A549 (cell line): ENCODE data around the gene CAMK2N2. TPM values are rescaled to one million over a fixed set of nuclear protein-coding genes. Genes with fewer than 3 reads are reported as not detected.

Experiments
- ATAC-seq, 2 experiments: fragments of 200-7000 bp in 1 of 2; fragments of >200 bp in 1 of 2; cut with Nextera tagmentation in 1 of 2; cut with Tn5 transposase in 1 of 2; 3 replicates each; pipeline versions ENCODE4 v1.8.0 to v1.9.1; 2018 to 2020; ENCODE audit warnings: mild to moderate bottlenecking in 1 of 2, moderate library complexity in 1 of 2
- CTCF ChIA-PET: fragments of 300-600 bp; sonication (Branson Sonifier 250); formaldehyde crosslinking; extraction: SDS; loops from one replicate; lab custom pipeline; 2021; ENCODE audit warnings: antibody characterized with exemption, inconsistent platforms; lab: Yijun Ruan, JAX
- POLR2A ChIA-PET: fragments of 350-600 bp; formaldehyde crosslinking; extraction: SDS; loops from one replicate; lab custom pipeline; 2021; ENCODE audit warnings: antibody characterized with exemption, inconsistent platforms; lab: Yijun Ruan, JAX
- DNase-seq, 2 experiments: peaks; one replicate each; pipeline versions ENCODE4 v3.0.0 to v3.0.0-alpha.2; 2011 to 2016; ENCODE audit warnings: low read depth in 1 of 2, low spot score in 1 of 2
- FAIRE-seq: peaks from 2 replicates; lab custom pipeline; 2011; peaks lifted over from hg19 to GRCh38; lab: Jason Lieb, UNC
- H3K27ac ChIP-seq, 2 experiments: fragments of >200 bp; sonication (Bioruptor Twin); formaldehyde crosslinking; 3 replicates each; pipeline ENCODE4 v1.5.1; 2016 to 2017
- H3K4me1 ChIP-seq: fragments of >200 bp; sonication (Bioruptor Twin); formaldehyde crosslinking; 3 replicates; pipeline ENCODE4 v1.6.1; 2016
- H3K4me2 ChIP-seq: fragments of >200 bp; sonication (Bioruptor Twin); formaldehyde crosslinking; 3 replicates; pipeline ENCODE4 v1.6.1; 2016
- H3K4me3 ChIP-seq: fragments of >200 bp; sonication (Bioruptor Twin); formaldehyde crosslinking; 3 replicates; pipeline ENCODE4 v1.5.1; 2016
- H3K9me3 ChIP-seq: fragments of >200 bp; sonication (Bioruptor Twin); formaldehyde crosslinking; 3 replicates; pipeline ENCODE4 v1.6.1; 2016
- BCL3 ChIP-seq: fragments of >200 bp; sonication (Bioruptor Twin); formaldehyde crosslinking; IDR thresholded peaks from 3 replicates; pipeline ENCODE4 v1.6.1; 2016
- CBX2 ChIP-seq: fragments of 200-600 bp; sonication (generic); IDR thresholded peaks from 2 replicates; pipeline ENCODE4 v1.6.1; 2016; ENCODE audit warnings: low read depth, mild to moderate bottlenecking, borderline replicate concordance
- CHD2 ChIP-seq: fragments of 150-350 bp; IDR thresholded peaks from 2 replicates; pipeline ENCODE4 v1.6.1; 2014; ENCODE audit warnings: low read length; ENCODE audit not compliant: partially characterized antibody
- CHD4 ChIP-seq: fragments of 200-600 bp; sonication (generic); IDR thresholded peaks from 2 replicates; pipeline ENCODE4 v1.6.1; 2016; ENCODE audit warnings: antibody characterized with exemption, mild to moderate bottlenecking, borderline replicate concordance
- CTCF ChIP-seq: fragments of >200 bp; sonication (Bioruptor Twin); formaldehyde crosslinking; IDR thresholded peaks from 3 replicates; pipeline ENCODE4 v1.5.1; 2016
- FOSL2 ChIP-seq, 2 experiments: fragments of 450-650 bp in 1 of 2; fragments of >200 bp in 1 of 2; sonication (Bioruptor Twin) in 1 of 2; formaldehyde crosslinking; IDR thresholded peaks; 2 replicates each; pipeline versions ENCODE4 v1.5.0 to v1.6.1; 2016 to 2020; ENCODE audit warnings: mild to moderate bottlenecking in 1 of 2, moderate library complexity in 1 of 2
- HES2 ChIP-seq: fragments of >200 bp; sonication (Bioruptor Twin); formaldehyde crosslinking; IDR thresholded peaks from 2 replicates; pipeline ENCODE4 v1.6.1; 2016
- HOXB13 ChIP-seq: fragments of 250-450 bp; sonication (Bioruptor Pico); IDR thresholded peaks from 2 replicates; pipeline ENCODE4 v1.5.0; 2020; ENCODE audit warnings: low read depth, mild to moderate bottlenecking, moderate library complexity
- JUN ChIP-seq, 2 experiments: fragments of >200 bp; sonication (Bioruptor Twin); formaldehyde crosslinking; IDR thresholded peaks; 2 replicates in 1 of 2; 3 replicates in 1 of 2; pipeline ENCODE4 v1.6.1; 2016 to 2017
- KDM1A ChIP-seq: fragments of 200-600 bp; sonication (generic); IDR thresholded peaks from 2 replicates; pipeline ENCODE4 v1.6.1; 2016; ENCODE audit warnings: low read depth, mild to moderate bottlenecking
- KDM5A ChIP-seq: fragments of 200-600 bp; sonication (generic); IDR thresholded peaks from 2 replicates; pipeline ENCODE4 v1.6.1; 2016; ENCODE audit warnings: antibody characterized with exemption, mild to moderate bottlenecking
- MAX ChIP-seq: IDR thresholded peaks from 2 replicates; pipeline ENCODE4 v1.6.1; 2012
- MAZ ChIP-seq: fragments of 150-350 bp; IDR thresholded peaks from 2 replicates; pipeline ENCODE4 v1.6.1; 2014; ENCODE audit warnings: antibody characterized with exemption, low read depth, low read length, borderline replicate concordance
- NR3C1 ChIP-seq: fragments of >200 bp; sonication (Bioruptor Twin); formaldehyde crosslinking; IDR thresholded peaks from 3 replicates; pipeline ENCODE4 v1.6.1; 2017
- PHF8 ChIP-seq: fragments of 200-600 bp; sonication (generic); IDR thresholded peaks from 2 replicates; pipeline ENCODE4 v1.6.1; 2016; ENCODE audit warnings: low read depth, mild to moderate bottlenecking, antibody characterized with exemption, moderate library complexity, borderline replicate concordance
- POLR2A ChIP-seq: IDR thresholded peaks from 2 replicates; pipeline ENCODE4 v1.6.1; 2012; ENCODE audit warnings: mild to moderate bottlenecking, low read length
- RARB ChIP-seq: fragments of 250-450 bp; sonication (Bioruptor Pico); IDR thresholded peaks from 2 replicates; pipeline ENCODE4 v1.8.0; 2021; ENCODE audit warnings: mild to moderate bottlenecking, moderate library complexity
- REST ChIP-seq: fragments of 200-600 bp; sonication (generic); IDR thresholded peaks from 2 replicates; pipeline ENCODE4 v1.6.1; 2016; ENCODE audit warnings: antibody characterized with exemption, mild to moderate bottlenecking, moderate library complexity
- ZFP36 ChIP-seq: fragments of 450-650 bp; IDR thresholded peaks from 2 replicates; pipeline ENCODE4 v1.6.1; 2014; ENCODE audit warnings: borderline replicate concordance; ENCODE audit not compliant: partially characterized antibody
- ZSCAN20 ChIP-seq: fragments of 250-450 bp; sonication (Bioruptor Pico); IDR thresholded peaks from 2 replicates; pipeline ENCODE4 v1.8.0; 2022; ENCODE audit warnings: mild to moderate bottlenecking, moderate library complexity
- WGBS: methylation state at CpG from one replicate; pipeline ENCODE4 v1.1.6; 2017; ENCODE audit errors: missing lambda C conversion rate; 5-methylcytosine and 5-hydroxymethylcytosine counted together
- polyA plus RNA-seq, 4 experiments: library from polyadenylated mRNA; depleted of rRNA in 3 of 4; stranded (reverse); fragments of >200 nt; fragmentation: RNase III in 1 of 4; extraction: RNeasy Plus Mini Kit Qiagen cat#74134 plus additional on column Dnase treatment in 1 of 4; gene quantifications; 2 replicates in 3 of 4; 3 replicates in 1 of 4; pipeline ENCODE4 v1.2.3, GENCODE V29; 2011 to 2017

CAMK2N2 gene
- polyA plus RNA-seq, 2 of the 4 experiments (the other 2 are of a cell fraction): 0.05 to 0.71 TPM

GRCh38 chr3:184298759-184299487 lies 37.6 kb upstream of the CAMK2N2 start, which contains the start of gene PSMD2:
Gene PSMD2 (plus strand): TSS chr3:184299241. CDS start chr3:184299267, 26 bp downstream.
- ATAC-seq: peak; percentile 95 to 99
- peak within 1 kb of the TSS; percentile 96 for H3K4me2 ChIP-seq
- H3K4me3 ChIP-seq: peak within 1 kb of the TSS; percentile 83
- H3K27ac ChIP-seq: peak within 1 kb of the TSS; percentile 89 to 94
- POLR2A ChIA-PET: no interaction called here
- CTCF ChIA-PET: interaction anchor here (1.0 to 1.9 kb wide), 2 partner anchors 9 to 55 kb away, joined by 3 to 11 read pairs; no protein-coding TSS in a partner anchor
- TF ChIP-seq FOSL2 (IDR thresholded peaks at IDR 0.05) (no peak), FOSL2 (CRISPR knock-in tag; IDR thresholded peaks at IDR 0.05) (peak; percentile 13; the same call in 1 of the 2 replicates), HOXB13 (CRISPR knock-in tag) (no peak), MAX (peak; percentile 45; the same call in 1 of the 2 replicates), KDM1A (no peak), POLR2A (peak; percentile 71), HES2 (no peak), CHD2 (peak; percentile 81), KDM5A (peak; percentile 62; the same call in 1 of the 2 replicates), RARB (CRISPR knock-in tag) (no peak), JUN (IDR thresholded peaks at IDR 0.05) (peak; percentile 25 to 62; a peak in 2 of 5 replicates), REST (peak; percentile 75), CHD4 (no peak), ZSCAN20 (CRISPR knock-in tag) (no peak), NR3C1 (no peak), ZFP36 (no peak), MAZ (no peak), PHF8 (peak; percentile 39; the same call in 1 of the 2 replicates), BCL3 (peak; percentile 73; the same call in 2 of the 3 replicates), CBX2 (no peak)
- TF ChIP-seq, all 56 proteins: peak for 9
- DNase-seq: peak; percentile 82 to 92
- FAIRE-seq: no peak
- 0% methylated on average over 14 of the region's 78 CpGs for WGBS
- H3K4me1 ChIP-seq: peaks cover 9% of the 10 kb centered on the region; the same call in 2 of the 3 replicates
- no peaks in the 10 kb centered on the region for H3K9me3 ChIP-seq

GRCh38 chr3:184296616-184297015 lies 35.3 kb upstream of the CAMK2N2 start:
- no peak for DNase-seq
- ChIA-PET CTCF (interaction anchor here (0.6 kb wide), 1 partner anchor 1060 kb away, joined by 3 read pairs; no protein-coding TSS in a partner anchor), POLR2A (no interaction called here)
- 83% methylated on average over 6 of the region's 7 CpGs for whole genome bisulfite sequencing
- no peak overlapping the region for H3K4me3 ChIP-seq
- H3K9me3 ChIP-seq: no peaks in the 10 kb centered on the region
- H3K27ac ChIP-seq: no peak overlapping the region
- no peak for FAIRE-seq
- H3K4me2 ChIP-seq: no peak overlapping the region
- H3K4me1 ChIP-seq: peaks cover 9% of the 10 kb centered on the region; the same call in 2 of the 3 replicates
- TF ChIP-seq CTCF: no peak
- no peak for TF ChIP-seq MAZ
- no peak for ATAC-seq
